ENCODE results near the gene ALDH9A1. TPM values are rescaled to one million over a fixed set of nuclear protein-coding genes. Genes with fewer than 3 reads are reported as not detected.

The ALDH9A1 gene
- total and polyA plus RNA-seq, 2 of the 8 experiments (the other 6 are each of a cell fraction or from before 2014, with no cell fraction given): 57.6 to 63.8 TPM

- Histone ChIP-seq H3K4ac (replicated peaks; ENCODE audit: insufficient read length, low read depth, low read length) (peak overlapping the region; percentile 96), H4K20me1 (replicated peaks in 1 of 2; ENCODE audit: control insufficient read depth in 1 of 2, insufficient read depth in 2 of 2, low read length in 2 of 2) (peaks cover 0 to 2% of the 10 kb centered on the region in 2 experiments), H3K9me3 (ENCODE audit: insufficient read depth in 2 of 2, low read depth in 1 of 2, low read length in 1 of 2) (peaks cover 0 to 2% of the 10 kb centered on the region in 2 experiments; a peak in 1 of 4 replicates), H2BK5ac (ENCODE audit: low read depth, low read length) (no peak overlapping the region; the same call in 1 of the 2 replicates), H3K27ac (ENCODE audit: low read depth, low read length) (peak overlapping the region; percentile 63; the same call in 1 of the 2 replicates), H3K56ac (replicated peaks; ENCODE audit: insufficient read length, low read depth, low read length) (no peak overlapping the region), H3K27me3 (replicated peaks in 1 of 4; ENCODE audit: control insufficient read depth in 3 of 4, extremely low read depth in 1 of 4, insufficient read depth in 3 of 4, low read length in 3 of 4) (no peaks in the 10 kb centered on the region), H3K36me3 (ENCODE audit: control insufficient read depth in 2 of 4, insufficient read depth in 4 of 4, low read length in 3 of 4) (peaks cover 0 to 4% (median 1%) of the 10 kb centered on the region in 4 experiments; a peak in 2 of 8 replicates), H4K91ac (replicated peaks; ENCODE audit: insufficient read length, low read length) (no peak overlapping the region), H3K23ac (ENCODE audit: insufficient read length) (no peak overlapping the region), H4K8ac (ENCODE audit: extremely low read depth, insufficient read depth, low read length) (no peak overlapping the region), H3K4me3 (ENCODE audit: extremely low read depth in 1 of 4, insufficient read depth in 2 of 4, low read depth in 3 of 4, low read length in 4 of 4) (peak overlapping the region; percentile 50 to 99 (median 74); a peak in 7 of 8 replicates), H2AK5ac (ENCODE audit: low read depth, low read length) (no peak overlapping the region), H2BK12ac (ENCODE audit: low read depth, low read length) (no peak overlapping the region), H4K5ac (ENCODE audit: insufficient read length, low read depth, low read length) (peak overlapping the region; percentile 86), H2BK20ac (ENCODE audit: low read length) (no peak overlapping the region), H3K79me1 (ENCODE audit: low read depth, low read length) (no peaks in the 10 kb centered on the region; the same call in 1 of the 2 replicates), H3K18ac (ENCODE audit: extremely low read depth, low read length) (peak overlapping the region; percentile 97), H3K23me2 (ENCODE audit: low read depth, low read length) (peaks cover 3% of the 10 kb centered on the region), H3K14ac (ENCODE audit: insufficient read length) (no peak overlapping the region), H3K9ac (replicated peaks in 1 of 4; ENCODE audit: extremely low read depth in 1 of 4, low read depth in 3 of 4, low read length in 3 of 4) (peak overlapping the region in 3 of 4 experiments; percentile 26 to 88 (median 46); a peak in 3 of 7 replicates), H3K4me2 (ENCODE audit: insufficient read depth in 1 of 2, low read depth in 2 of 2, low read length in 2 of 2) (peak overlapping the region; percentile 72 to 93), H2BK15ac (ENCODE audit: low read length) (peak overlapping the region; percentile 99), H2BK120ac (replicated peaks; ENCODE audit: low read depth, low read length) (no peak overlapping the region), H2AFZ (ENCODE audit: low read length) (peak overlapping the region; percentile 96), H3K4me1 (replicated peaks in 1 of 4; ENCODE audit: control insufficient read depth in 3 of 4, insufficient read depth in 4 of 4, low read length in 3 of 4) (peaks cover 0 to 3% (median 0%) of the 10 kb centered on the region in 4 experiments; a peak in 1 of 7 replicates), H3K79me2 (ENCODE audit: control insufficient read depth in 1 of 2, insufficient read depth in 2 of 2, low read length in 2 of 2) (peaks cover 0 to 28% of the 10 kb centered on the region in 2 experiments; a peak in 2 of 4 replicates)
- 9% methylated on average over 7 of the region's 7 CpGs; no CpG with 5 or more reads in 1 of the 2 experiments for WGBS, 2 experiments (ENCODE audit: extremely low coverage in 1 of 2, insufficient coverage in 1 of 2, insufficient read length in 1 of 2, insufficient replicate concordance in 2 of 2, low coverage in 1 of 2, low lambda C conversion rate in 2 of 2, missing lambda C conversion rate in 1 of 2)
- POLR2A ChIA-PET (ENCODE audit: partially characterized antibody): interaction anchor here (0.5 to 2.7 kb wide), 12 partner anchors 13 to 389 kb away, joined by 3 to 12 read pairs (median 4); partner anchors contain the start of gene TMCO1
- FAIRE-seq (no peak), DNase-seq (ENCODE audit: low read depth in 1 of 2, low spot score in 2 of 2) (no peak)
- CTCF ChIA-PET (ENCODE audit: partially characterized antibody): interaction anchor here (0.8 to 2.5 kb wide), 3 partner anchors 10 to 18 kb away, joined by 3 to 8 read pairs (median 6); no protein-coding TSS in a partner anchor
- TF ChIP-seq NRF1 (IDR thresholded peaks at IDR 0.05; ENCODE audit: low read depth, low read length): no peak
- no peak for TF ChIP-seq JUN (IDR thresholded peaks at IDR 0.05; ENCODE audit: low read depth, low read length)
- no peak for TF ChIP-seq RXRA (IDR thresholded peaks at IDR 0.05; ENCODE audit: insufficient read depth, low read depth, low read length)
- no peak for TF ChIP-seq CREB1 (IDR thresholded peaks at IDR 0.05)
- TF ChIP-seq USF2 (IDR thresholded peaks at IDR 0.05; ENCODE audit: low read length): no peak
- no peak for TF ChIP-seq ASH2L (IDR thresholded peaks at IDR 0.05; ENCODE audit: low read length)
- no peak for TF ChIP-seq SAP30 (IDR thresholded peaks at IDR 0.05; ENCODE audit: insufficient read depth, insufficient replicate concordance, low read length)
- TF ChIP-seq HDAC2 (IDR thresholded peaks at IDR 0.05; ENCODE audit: borderline replicate concordance in 1 of 2, low read depth in 2 of 2, low read length in 2 of 2): no peak
- no peak for TF ChIP-seq GTF2F1 (IDR thresholded peaks at IDR 0.05; ENCODE audit: borderline replicate concordance, low read depth, low read length)
These were observed 345 bp upstream of the ALDH9A1 start for GRCh38 chr1:165698761-165699052.

Measured in H1 (cell line).